Uterus (tissue), 2 donors: ENCODE results near the gene CDC42SE1.

Experiments used
- POLR2A ChIP-seq, 2 donors: fragments of 450-650 bp; IDR thresholded peaks; one replicate each; pipeline ENCODE4 v1.6.1; 2016; ENCODE audit warnings: antibody characterized with exemption in 2 of 2, mild to moderate bottlenecking in 1 of 2, moderate library complexity in 1 of 2
- TF ChIP-seq, protein P1 (sequence below), 4 experiments: fragments of 200-600 bp in 2 of 4; fragments of 450-650 bp in 2 of 4; sonication (generic) in 2 of 4; IDR thresholded peaks; one replicate each; pipeline ENCODE4 v1.5.1; 2016 to 2019; ENCODE audit warnings: antibody characterized with exemption in 4 of 4, mild to moderate bottlenecking in 2 of 4, moderate library complexity in 1 of 4

DNA sequence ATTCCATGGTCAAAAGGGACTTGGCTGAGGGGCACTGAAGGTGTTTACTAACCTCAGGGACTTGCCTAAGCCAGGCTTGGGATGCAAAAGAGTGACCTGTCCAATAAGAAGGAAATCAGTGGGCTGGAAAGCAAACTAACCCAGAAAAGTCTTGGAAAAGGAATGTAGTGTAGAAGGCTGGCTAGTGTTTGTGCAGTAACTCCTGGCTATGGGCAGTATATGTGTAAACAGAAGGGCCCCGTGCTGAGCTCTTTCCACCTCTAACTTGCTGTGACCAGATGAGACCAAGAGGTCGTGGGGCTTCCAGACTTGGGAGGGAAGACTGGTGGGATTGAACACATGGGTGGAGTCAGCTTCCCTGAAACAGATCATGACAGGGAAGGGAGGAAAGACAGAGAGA lies 56.8 kb downstream of the CDC42SE1 start:
- TF ChIP-seq, protein P1, sequence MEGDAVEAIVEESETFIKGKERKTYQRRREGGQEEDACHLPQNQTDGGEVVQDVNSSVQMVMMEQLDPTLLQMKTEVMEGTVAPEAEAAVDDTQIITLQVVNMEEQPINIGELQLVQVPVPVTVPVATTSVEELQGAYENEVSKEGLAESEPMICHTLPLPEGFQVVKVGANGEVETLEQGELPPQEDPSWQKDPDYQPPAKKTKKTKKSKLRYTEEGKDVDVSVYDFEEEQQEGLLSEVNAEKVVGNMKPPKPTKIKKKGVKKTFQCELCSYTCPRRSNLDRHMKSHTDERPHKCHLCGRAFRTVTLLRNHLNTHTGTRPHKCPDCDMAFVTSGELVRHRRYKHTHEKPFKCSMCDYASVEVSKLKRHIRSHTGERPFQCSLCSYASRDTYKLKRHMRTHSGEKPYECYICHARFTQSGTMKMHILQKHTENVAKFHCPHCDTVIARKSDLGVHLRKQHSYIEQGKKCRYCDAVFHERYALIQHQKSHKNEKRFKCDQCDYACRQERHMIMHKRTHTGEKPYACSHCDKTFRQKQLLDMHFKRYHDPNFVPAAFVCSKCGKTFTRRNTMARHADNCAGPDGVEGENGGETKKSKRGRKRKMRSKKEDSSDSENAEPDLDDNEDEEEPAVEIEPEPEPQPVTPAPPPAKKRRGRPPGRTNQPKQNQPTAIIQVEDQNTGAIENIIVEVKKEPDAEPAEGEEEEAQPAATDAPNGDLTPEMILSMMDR (IDR thresholded peaks at IDR 0.05), result no peak
- no peak for TF ChIP-seq POLR2A (IDR thresholded peaks at IDR 0.05)
